HTERT RPE-1 (cell line): ENCODE data around the gene TPM3.
"Not testable (repeated sequence)": the region's sequence is repeated elsewhere in the genome, so short reads cannot be mapped to it uniquely, and the experiment has no call there.

Source experiments
- in situ Hi-C: fragments of 300-500 bp; cut with MboI; formaldehyde crosslinking; loops from 4 replicates; pipeline ENCODE4 v1.14.3; 2020; ENCODE audit warnings: low sequenced_read_pairs

The TPM3 gene

GRCh38 chr1:154191990-154192461 lies at the start of gene TPM3:
TPM3 (minus strand) TSS chr1:154192100; CDS start chr1:154192018, 82 bp downstream.
- in situ Hi-C loops: no loop called here

GRCh38 chr1:154240294-154240833 lies 48.5 kb upstream of the TPM3 start:
- in situ Hi-C loops: no loop called here

- in situ Hi-C loops: no loop called here
These were observed 47.6 kb upstream of the TPM3 start for GRCh38 chr1:154239491-154239890.

GRCh38 chr1:154237880-154238506 lies 46.1 kb upstream of the TPM3 start:
- in situ Hi-C loops: no loop called here

- in situ Hi-C loops: no loop called here
These were observed 45.5 kb upstream of the TPM3 start for GRCh38 chr1:154237435-154237834.

GRCh38 chr1:154236855-154237254 lies 45.0 kb upstream of the TPM3 start:
- in situ Hi-C loops: no loop called here

- in situ Hi-C loops: not testable (repeated sequence)
These were observed 41.2 kb upstream of the TPM3 start for GRCh38 chr1:154233127-154233526.

- in situ Hi-C loops: not testable (repeated sequence)
These were observed 39.2 kb upstream of the TPM3 start for GRCh38 chr1:154231112-154231511.

- in situ Hi-C loops: no loop called here
These were observed 33.5 kb upstream of the TPM3 start for GRCh38 chr1:154225370-154225769.

- in situ Hi-C loops: no loop called here
These were observed 31.7 kb upstream of the TPM3 start for GRCh38 chr1:154223621-154224020.

- in situ Hi-C loops: no loop called here
These were observed 31.0 kb upstream of the TPM3 start for GRCh38 chr1:154222918-154223317.

GRCh38 chr1:154222518-154222917 lies 30.6 kb upstream of the TPM3 start:
- in situ Hi-C loops: no loop called here

GRCh38 chr1:154221278-154222001 lies 29.5 kb upstream of the TPM3 start:
- in situ Hi-C loops: no loop called here

GRCh38 chr1:154220970-154221277 lies 29.0 kb upstream of the TPM3 start:
- in situ Hi-C loops: no loop called here

GRCh38 chr1:154220071-154220969 lies 28.4 kb upstream of the TPM3 start, which contains the start of gene UBAP2L:
UBAP2L (plus strand) TSS chr1:154220955; CDS start chr1:154225124, 4,169 bp downstream.
- in situ Hi-C loops: no loop called here

- in situ Hi-C loops: no loop called here
These were observed 27.6 kb upstream of the TPM3 start for GRCh38 chr1:154219541-154219940.

GRCh38 chr1:154218545-154218944 lies 26.6 kb upstream of the TPM3 start:
- in situ Hi-C loops: no loop called here

- in situ Hi-C loops: no loop called here
These were observed 21.4 kb upstream of the TPM3 start for GRCh38 chr1:154213274-154213673.

GRCh38 chr1:154212083-154212482 lies 20.2 kb upstream of the TPM3 start:
- in situ Hi-C loops: no loop called here

- in situ Hi-C loops: no loop called here
These were observed 16.9 kb upstream of the TPM3 start for GRCh38 chr1:154208677-154209388.

GRCh38 chr1:154207262-154207661 lies 15.4 kb upstream of the TPM3 start:
- in situ Hi-C loops: no loop called here
